Ishikawa (cell line): ENCODE results near the gene MAP3K21.

ENCODE experiments used
- CEBPB ChIP-seq: IDR thresholded peaks from 2 replicates; pipeline ENCODE4 v1.6.1; 2012
- CREB1 ChIP-seq: IDR thresholded peaks from 2 replicates; pipeline ENCODE4 v1.6.1; 2012; ENCODE audit warnings: low read depth
- EGR1 ChIP-seq: IDR thresholded peaks from 2 replicates; pipeline ENCODE4 v1.6.1; 2012
- EP300 ChIP-seq: IDR thresholded peaks from 2 replicates; pipeline ENCODE4 v1.6.1; 2012; ENCODE audit warnings: borderline replicate concordance
- FOXM1 ChIP-seq: IDR thresholded peaks from 2 replicates; pipeline ENCODE4 v1.6.1; 2012; ENCODE audit warnings: low read depth, borderline replicate concordance
- RAD21 ChIP-seq: IDR thresholded peaks from 2 replicates; pipeline ENCODE4 v1.6.1; 2012; ENCODE audit warnings: low read depth
- TF ChIP-seq, protein P1 (sequence below): IDR thresholded peaks from 2 replicates; pipeline ENCODE4 v1.6.1; 2012
- TF ChIP-seq, protein P2 (sequence below): IDR thresholded peaks from 2 replicates; pipeline ENCODE4 v1.6.1; 2012

DNA sequence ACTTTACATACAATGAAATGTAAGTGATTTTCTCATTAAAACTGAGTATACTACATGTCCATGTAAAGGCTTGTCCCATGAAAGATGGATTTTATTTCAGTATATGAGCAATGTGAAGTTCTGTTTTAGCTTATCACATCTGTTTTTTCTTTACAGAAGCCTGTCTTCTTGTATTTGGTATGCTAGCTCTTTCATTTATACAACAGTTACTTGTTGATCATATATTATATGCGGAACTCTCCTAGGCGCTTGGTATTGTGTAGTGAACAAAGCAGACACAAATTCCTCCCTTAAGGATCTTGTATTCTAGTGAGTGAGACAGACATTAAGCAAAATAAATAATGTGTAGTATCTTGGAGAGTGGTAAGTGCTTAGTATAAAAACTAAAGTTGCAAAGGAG, 10.6 kb downstream of the MAP3K21 start:
- TF ChIP-seq CREB1 (no peak), CEBPB (no peak), RAD21 (no peak), FOXM1 (no peak), EP300 (no peak), EGR1 (no peak)
- TF ChIP-seq, protein P1, sequence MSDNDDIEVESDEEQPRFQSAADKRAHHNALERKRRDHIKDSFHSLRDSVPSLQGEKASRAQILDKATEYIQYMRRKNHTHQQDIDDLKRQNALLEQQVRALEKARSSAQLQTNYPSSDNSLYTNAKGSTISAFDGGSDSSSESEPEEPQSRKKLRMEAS, result no peak
- TF ChIP-seq, protein P2, sequence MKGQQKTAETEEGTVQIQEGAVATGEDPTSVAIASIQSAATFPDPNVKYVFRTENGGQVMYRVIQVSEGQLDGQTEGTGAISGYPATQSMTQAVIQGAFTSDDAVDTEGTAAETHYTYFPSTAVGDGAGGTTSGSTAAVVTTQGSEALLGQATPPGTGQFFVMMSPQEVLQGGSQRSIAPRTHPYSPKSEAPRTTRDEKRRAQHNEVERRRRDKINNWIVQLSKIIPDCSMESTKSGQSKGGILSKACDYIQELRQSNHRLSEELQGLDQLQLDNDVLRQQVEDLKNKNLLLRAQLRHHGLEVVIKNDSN, result no peak
